ENCODE results near the gene SORCS2. TPM values are rescaled to one million over a fixed set of nuclear protein-coding genes. Genes with fewer than 3 reads are reported as not detected.
A peak's percentile ranks its signal among the peaks of the same experiment; 100 is the strongest.

Gene SORCS2
- total RNA-seq, 4 donors from 2014 or later, result 2.0 to 7.4 (median 3.6) TPM

GRCh38 chr4:7397206-7398103, 205.1 kb downstream of the SORCS2 start:
- WGBS, 2 donors (ENCODE audit: low coverage in 1 of 2), result 12 to 89% methylated on average over 3 to 10 of the region's 24 CpGs
- peak; percentile 21 for ATAC-seq
- Histone ChIP-seq H3K27me3 (no peaks in the 10 kb centered on the region), H3K27ac (peak overlapping the region in 1 of 4 donors; percentile 26), H3K9me3 (no peaks in the 10 kb centered on the region), H3K36me3 (no peaks in the 10 kb centered on the region), H3K4me3 (no peak overlapping the region), H3K4me1 (peaks cover 0 to 30% (median 0%) of the 10 kb centered on the region in 3 donors)
- TF ChIP-seq EP300 (IDR thresholded peaks at IDR 0.05), result no peak
- TF ChIP-seq, protein P1, sequence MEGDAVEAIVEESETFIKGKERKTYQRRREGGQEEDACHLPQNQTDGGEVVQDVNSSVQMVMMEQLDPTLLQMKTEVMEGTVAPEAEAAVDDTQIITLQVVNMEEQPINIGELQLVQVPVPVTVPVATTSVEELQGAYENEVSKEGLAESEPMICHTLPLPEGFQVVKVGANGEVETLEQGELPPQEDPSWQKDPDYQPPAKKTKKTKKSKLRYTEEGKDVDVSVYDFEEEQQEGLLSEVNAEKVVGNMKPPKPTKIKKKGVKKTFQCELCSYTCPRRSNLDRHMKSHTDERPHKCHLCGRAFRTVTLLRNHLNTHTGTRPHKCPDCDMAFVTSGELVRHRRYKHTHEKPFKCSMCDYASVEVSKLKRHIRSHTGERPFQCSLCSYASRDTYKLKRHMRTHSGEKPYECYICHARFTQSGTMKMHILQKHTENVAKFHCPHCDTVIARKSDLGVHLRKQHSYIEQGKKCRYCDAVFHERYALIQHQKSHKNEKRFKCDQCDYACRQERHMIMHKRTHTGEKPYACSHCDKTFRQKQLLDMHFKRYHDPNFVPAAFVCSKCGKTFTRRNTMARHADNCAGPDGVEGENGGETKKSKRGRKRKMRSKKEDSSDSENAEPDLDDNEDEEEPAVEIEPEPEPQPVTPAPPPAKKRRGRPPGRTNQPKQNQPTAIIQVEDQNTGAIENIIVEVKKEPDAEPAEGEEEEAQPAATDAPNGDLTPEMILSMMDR (IDR thresholded peaks at IDR 0.05), result no peak
- TF ChIP-seq POLR2AphosphoS5 (IDR thresholded peaks at IDR 0.05), result no peak
- TF ChIP-seq POLR2A (IDR thresholded peaks at IDR 0.05), result no peak

DNA sequence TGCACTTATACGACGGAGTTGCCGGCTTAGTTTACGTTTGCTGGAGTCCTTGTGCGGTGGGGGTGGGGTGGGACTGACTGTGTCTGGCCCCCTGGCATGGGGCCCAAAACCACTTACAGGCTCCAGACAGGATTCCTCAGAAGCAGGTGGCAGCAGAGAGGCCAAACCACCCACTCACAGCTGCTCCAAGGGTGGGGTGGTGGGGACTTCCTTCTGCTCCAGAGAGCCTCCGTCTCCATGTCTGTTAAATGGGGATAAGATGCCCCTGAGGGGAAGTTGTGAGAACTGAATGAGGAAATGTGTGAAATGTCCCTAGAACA, 205.7 kb downstream of the SORCS2 start:
- peak; percentile 35 for ATAC-seq
- 15 to 40% methylated on average over 1 to 5 of the region's 6 CpGs for WGBS, 2 donors (ENCODE audit: low coverage in 1 of 2)
- H3K27me3 ChIP-seq, result no peaks in the 10 kb centered on the region
- H3K27ac ChIP-seq, result peak overlapping the region in 1 of 4 donors; percentile 26
- H3K4me1 ChIP-seq, result peaks cover 0 to 30% (median 2%) of the 10 kb centered on the region in 3 donors
- H3K36me3 ChIP-seq, result no peaks in the 10 kb centered on the region
- no peaks in the 10 kb centered on the region for H3K9me3 ChIP-seq
- TF ChIP-seq EP300 (IDR thresholded peaks at IDR 0.05) (no peak), POLR2A (IDR thresholded peaks at IDR 0.05) (no peak), POLR2AphosphoS5 (IDR thresholded peaks at IDR 0.05) (no peak)
- TF ChIP-seq, protein P1 (IDR thresholded peaks at IDR 0.05), result peak in 1 of 4 experiments; percentile 30
- H3K4me3 ChIP-seq, result no peak overlapping the region

DNA sequence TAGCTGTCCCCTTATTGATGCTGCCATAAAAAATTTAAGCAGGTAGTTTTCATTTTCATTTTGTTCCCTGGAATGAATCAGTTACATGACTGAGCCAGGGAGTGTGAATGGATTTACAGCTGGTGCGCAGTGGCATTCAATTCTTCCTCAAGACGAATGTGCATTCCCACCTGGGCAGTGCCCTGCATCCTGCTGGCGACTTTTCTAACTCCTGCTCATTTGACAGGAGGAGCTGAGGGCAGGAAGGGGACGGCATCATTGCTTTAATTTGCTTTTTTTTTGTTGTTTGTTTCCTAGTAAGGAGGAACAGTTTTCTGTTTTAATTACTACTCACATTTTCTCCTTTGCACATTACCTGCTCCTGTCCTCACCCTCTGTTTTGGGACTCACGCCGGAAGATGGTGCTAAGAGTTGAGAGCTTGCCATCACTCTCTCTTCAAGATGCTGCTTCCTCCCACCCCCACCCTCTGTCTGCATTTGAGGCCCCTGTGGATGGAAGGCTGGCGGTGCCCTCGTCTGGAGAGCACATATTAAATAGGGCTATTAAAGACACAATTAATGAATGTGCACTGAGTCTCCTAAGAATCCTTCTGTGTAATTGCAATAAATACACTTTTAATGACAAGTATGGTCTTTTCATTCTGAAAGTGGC, 206.6 kb downstream of the SORCS2 start:
- WGBS, 2 donors (ENCODE audit: low coverage in 1 of 2), result 45 to 68% methylated on average over 6 of the region's 8 CpGs
- Histone ChIP-seq H3K4me3 (no peak overlapping the region), H3K9me3 (no peaks in the 10 kb centered on the region), H3K36me3 (no peaks in the 10 kb centered on the region), H3K27me3 (no peaks in the 10 kb centered on the region), H3K27ac (no peak overlapping the region), H3K4me1 (peaks cover 0 to 32% (median 2%) of the 10 kb centered on the region in 3 donors)
- no peak for ATAC-seq
- TF ChIP-seq, protein P1 (IDR thresholded peaks at IDR 0.05), result no peak
- TF ChIP-seq POLR2A (IDR thresholded peaks at IDR 0.05) (no peak), EP300 (IDR thresholded peaks at IDR 0.05) (no peak), POLR2AphosphoS5 (IDR thresholded peaks at IDR 0.05) (no peak)

- no peak for TF ChIP-seq POLR2AphosphoS5 (IDR thresholded peaks at IDR 0.05)
- TF ChIP-seq EP300 (IDR thresholded peaks at IDR 0.05), result no peak
- TF ChIP-seq, protein P1 (IDR thresholded peaks at IDR 0.05), result no peak
- TF ChIP-seq POLR2A (IDR thresholded peaks at IDR 0.05), result no peak
- H3K27ac ChIP-seq, result no peak overlapping the region
- H3K9me3 ChIP-seq, result no peaks in the 10 kb centered on the region
- no peak for ATAC-seq
- no peaks in the 10 kb centered on the region for H3K27me3 ChIP-seq
- no peak overlapping the region for H3K4me3 ChIP-seq
- WGBS, 2 donors (ENCODE audit: low coverage in 1 of 2), result 51 to 76% methylated on average over 6 of the region's 16 CpGs
- peaks cover 0 to 32% (median 2%) of the 10 kb centered on the region in 3 donors for H3K4me1 ChIP-seq
- H3K36me3 ChIP-seq, result no peaks in the 10 kb centered on the region
These were observed 207.3 kb downstream of the SORCS2 start for GRCh38 chr4:7399440-7400234.
